HL-60 (cell line): ENCODE results near the gene C6orf136.

Experiments
- DNase-seq, 2 experiments: peaks; one replicate each; pipeline ENCODE4 v3.0.0-alpha.2; 2010 to 2020; ENCODE audit warnings: low read depth in 1 of 2, low spot score in 1 of 2
- H3K27ac ChIP-seq: fragments of 250-450 bp; sonication (Bioruptor Pico); replicated peaks from 2 replicates; pipeline ENCODE4 v1.5.1; 2020; ENCODE audit warnings: mild to moderate bottlenecking, moderate library complexity
- H3K27me3 ChIP-seq: fragments of 250-450 bp; sonication (Bioruptor Pico); 2 replicates; pipeline ENCODE4 v1.5.1; 2021; ENCODE audit warnings: mild to moderate bottlenecking, moderate library complexity; ENCODE audit not compliant: insufficient read depth, poor library complexity, severe bottlenecking
- H3K4me3 ChIP-seq: replicated peaks from 2 replicates; pipeline ENCODE4 v1.5.1; 2011; ENCODE audit warnings: mild to moderate bottlenecking, control low read depth, low read length; ENCODE audit not compliant: insufficient read depth
- CTCF ChIP-seq: IDR thresholded peaks from one replicate; pipeline ENCODE4 v1.5.1; 2011; ENCODE audit warnings: low read length, control low read depth, inconsistent platforms; ENCODE audit not compliant: insufficient read depth
- GABPA ChIP-seq: IDR thresholded peaks from 2 replicates; pipeline ENCODE4 v1.6.1; 2012; ENCODE audit warnings: low read depth
- POLR2AphosphoS5 ChIP-seq: IDR thresholded peaks from 2 replicates; pipeline ENCODE4 v1.6.1; 2012; ENCODE audit warnings: low read depth
- SPI1 ChIP-seq: IDR thresholded peaks from 2 replicates; pipeline ENCODE4 v1.6.1; 2012; ENCODE audit warnings: low read depth, mild to moderate bottlenecking, borderline replicate concordance
- TF ChIP-seq, protein P1 (sequence below): IDR thresholded peaks from 2 replicates; pipeline ENCODE4 v1.6.1; 2012; ENCODE audit warnings: low read depth; ENCODE audit not compliant: insufficient replicate concordance

The C6orf136 gene

GRCh38 chr6:30614843-30615218, 32.1 kb upstream of the C6orf136 start:
- DNase-seq, result peak; percentile 96
- no peaks in the 10 kb centered on the region for H3K27me3 ChIP-seq
- TF ChIP-seq CTCF (no peak), POLR2AphosphoS5 (no peak; the same call in 1 of the 2 replicates), GABPA (no peak), SPI1 (no peak)
- TF ChIP-seq, protein P1, sequence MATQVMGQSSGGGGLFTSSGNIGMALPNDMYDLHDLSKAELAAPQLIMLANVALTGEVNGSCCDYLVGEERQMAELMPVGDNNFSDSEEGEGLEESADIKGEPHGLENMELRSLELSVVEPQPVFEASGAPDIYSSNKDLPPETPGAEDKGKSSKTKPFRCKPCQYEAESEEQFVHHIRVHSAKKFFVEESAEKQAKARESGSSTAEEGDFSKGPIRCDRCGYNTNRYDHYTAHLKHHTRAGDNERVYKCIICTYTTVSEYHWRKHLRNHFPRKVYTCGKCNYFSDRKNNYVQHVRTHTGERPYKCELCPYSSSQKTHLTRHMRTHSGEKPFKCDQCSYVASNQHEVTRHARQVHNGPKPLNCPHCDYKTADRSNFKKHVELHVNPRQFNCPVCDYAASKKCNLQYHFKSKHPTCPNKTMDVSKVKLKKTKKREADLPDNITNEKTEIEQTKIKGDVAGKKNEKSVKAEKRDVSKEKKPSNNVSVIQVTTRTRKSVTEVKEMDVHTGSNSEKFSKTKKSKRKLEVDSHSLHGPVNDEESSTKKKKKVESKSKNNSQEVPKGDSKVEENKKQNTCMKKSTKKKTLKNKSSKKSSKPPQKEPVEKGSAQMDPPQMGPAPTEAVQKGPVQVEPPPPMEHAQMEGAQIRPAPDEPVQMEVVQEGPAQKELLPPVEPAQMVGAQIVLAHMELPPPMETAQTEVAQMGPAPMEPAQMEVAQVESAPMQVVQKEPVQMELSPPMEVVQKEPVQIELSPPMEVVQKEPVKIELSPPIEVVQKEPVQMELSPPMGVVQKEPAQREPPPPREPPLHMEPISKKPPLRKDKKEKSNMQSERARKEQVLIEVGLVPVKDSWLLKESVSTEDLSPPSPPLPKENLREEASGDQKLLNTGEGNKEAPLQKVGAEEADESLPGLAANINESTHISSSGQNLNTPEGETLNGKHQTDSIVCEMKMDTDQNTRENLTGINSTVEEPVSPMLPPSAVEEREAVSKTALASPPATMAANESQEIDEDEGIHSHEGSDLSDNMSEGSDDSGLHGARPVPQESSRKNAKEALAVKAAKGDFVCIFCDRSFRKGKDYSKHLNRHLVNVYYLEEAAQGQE, result no peak
- peak overlapping the region; percentile 22 for H3K4me3 ChIP-seq
- H3K27ac ChIP-seq, result peak overlapping the region; percentile 99

- Histone ChIP-seq H3K27me3 (no peaks in the 10 kb centered on the region), H3K27ac (peak overlapping the region; percentile 99), H3K4me3 (peak overlapping the region; percentile 83)
- TF ChIP-seq CTCF, result no peak
- peak; percentile 50 for TF ChIP-seq POLR2AphosphoS5
- no peak for TF ChIP-seq GABPA
- TF ChIP-seq, protein P1, result peak; percentile 3
- TF ChIP-seq SPI1, result no peak
- peak in 1 of 2 experiments; percentile 69 for DNase-seq
These were observed 31.5 kb upstream of the C6orf136 start for GRCh38 chr6:30615219-30615957.

GRCh38 chr6:30615958-30616810, 30.7 kb upstream of the C6orf136 start:
- peak overlapping the region; percentile 99 for H3K27ac ChIP-seq
- peak; percentile 90 for TF ChIP-seq POLR2AphosphoS5
- TF ChIP-seq, protein P1, result no peak
- no peak for TF ChIP-seq SPI1
- no peak for TF ChIP-seq CTCF
- peak overlapping the region; percentile 83 for H3K4me3 ChIP-seq
- peak in 1 of 2 experiments; percentile 52 for DNase-seq
- H3K27me3 ChIP-seq, result no peaks in the 10 kb centered on the region
